GM12891 (cell line): ENCODE results near the gene GNG8.

ENCODE experiments used
- POLR2A ChIP-seq: IDR thresholded peaks from 2 replicates; pipeline ENCODE4 v1.6.1; 2011; ENCODE audit warnings: low read depth, low read length, control low read depth
- POLR2AphosphoS5 ChIP-seq: IDR thresholded peaks from 2 replicates; pipeline ENCODE4 v1.6.1; 2011; ENCODE audit warnings: low read depth, low read length, control low read depth
- TAF1 ChIP-seq: IDR thresholded peaks from 2 replicates; pipeline ENCODE4 v1.6.1; 2011; ENCODE audit warnings: low read depth, low read length, control low read depth

DNA sequence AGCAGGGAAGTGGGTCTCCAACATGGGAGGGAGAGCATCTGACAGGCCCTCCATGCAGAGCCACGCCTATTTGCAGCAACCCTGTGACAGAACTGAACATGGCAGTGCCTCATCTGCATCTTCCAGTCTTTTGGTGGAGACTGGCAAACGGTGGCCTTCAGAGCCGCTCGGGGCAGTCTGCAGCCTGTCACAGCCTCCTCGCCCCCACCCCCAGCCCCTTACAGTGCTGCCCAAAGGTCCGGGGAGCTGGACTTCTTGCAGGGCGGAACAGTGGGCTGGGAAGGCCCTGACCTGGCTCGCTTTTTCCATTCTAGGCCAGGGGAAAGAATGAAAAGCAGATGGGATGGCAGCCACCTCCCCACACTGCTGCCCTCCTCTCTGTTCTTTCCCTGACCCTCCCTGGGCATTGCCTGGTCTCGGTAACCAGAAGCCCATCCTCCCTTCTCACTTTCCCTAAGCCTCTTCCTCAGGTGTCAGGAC, 32.2 kb downstream of the GNG8 start:
- no peak for TF ChIP-seq POLR2AphosphoS5
- no peak for TF ChIP-seq POLR2A
- no peak for TF ChIP-seq TAF1
